NCI-H526 (cell line): ENCODE data around the gene CSNK2A1.

Experiments used
- DNase-seq, 2 experiments: peaks; one replicate each; lab custom pipeline; 2025; lab: John Stamatoyannopoulos, UW

Gene CSNK2A1

GRCh38 chr20:543369-544152 lies at the start of gene CSNK2A1:
Gene CSNK2A1, minus strand, starts transcription at chr20:543790. Its CDS starts 35,239 bp downstream, at chr20:508551.
- DNase-seq = peak; percentile 94 to 98

- DNase-seq = no peak
These were observed 48.9 kb upstream of the CSNK2A1 start for GRCh38 chr20:592506-592905.

- DNase-seq = no peak
These were observed 48.4 kb upstream of the CSNK2A1 start for GRCh38 chr20:591941-592340.

- no peak for DNase-seq
These were observed 45.5 kb upstream of the CSNK2A1 start for GRCh38 chr20:588932-589672.

GRCh38 chr20:588476-588875 lies 44.9 kb upstream of the CSNK2A1 start:
- no peak for DNase-seq

- no peak for DNase-seq
These were observed 41.3 kb upstream of the CSNK2A1 start for GRCh38 chr20:584971-585301.

- peak in 1 of 2 experiments; percentile 43 for DNase-seq
These were observed 40.8 kb upstream of the CSNK2A1 start for GRCh38 chr20:584161-584970.

- no peak for DNase-seq
These were observed 38.6 kb upstream of the CSNK2A1 start for GRCh38 chr20:582204-582603.

GRCh38 chr20:578940-579690 lies 35.5 kb upstream of the CSNK2A1 start:
- peak; percentile 61 to 67 for DNase-seq

- peak; percentile 39 to 65 for DNase-seq
These were observed 33.7 kb upstream of the CSNK2A1 start for GRCh38 chr20:577167-577791.

- peak; percentile 98 to 99 for DNase-seq
These were observed 32.6 kb upstream of the CSNK2A1 start for GRCh38 chr20:576156-576555.

- no peak for DNase-seq
These were observed 31.6 kb upstream of the CSNK2A1 start for GRCh38 chr20:575230-575629.

- no peak for DNase-seq
These were observed 30.8 kb upstream of the CSNK2A1 start for GRCh38 chr20:574297-574942.

- no peak for DNase-seq
These were observed 30.1 kb upstream of the CSNK2A1 start for GRCh38 chr20:573414-574296.

GRCh38 chr20:572727-573126 lies 29.1 kb upstream of the CSNK2A1 start:
- DNase-seq = no peak

GRCh38 chr20:571754-572441 lies 28.3 kb upstream of the CSNK2A1 start:
- peak; percentile 11 to 34 for DNase-seq

GRCh38 chr20:568673-569415 lies 25.3 kb upstream of the CSNK2A1 start:
- DNase-seq = no peak

- no peak for DNase-seq
These were observed 24.6 kb upstream of the CSNK2A1 start for GRCh38 chr20:568097-568652.
